H1 (cell line): ENCODE measurements around the gene RBSN. TPM values are rescaled to one million over a fixed set of nuclear protein-coding genes. Genes with fewer than 3 reads are reported as not detected.

ENCODE experiments used
- CTCF ChIA-PET: fragments of 300-600 bp; sonication (Branson Sonifier 250); formaldehyde crosslinking; loops from one replicate; lab custom pipeline; 2021; ENCODE audit not compliant: partially characterized antibody; lab: Charles Lee
- POLR2A ChIA-PET: fragments of 300-600 bp; sonication (Branson Sonifier 250); formaldehyde crosslinking; loops from one replicate; lab custom pipeline; 2021; ENCODE audit warnings: inconsistent platforms; ENCODE audit not compliant: partially characterized antibody; lab: Charles Lee
- DNase-seq, 2 experiments: peaks; one replicate each; pipeline versions ENCODE4 v3.0.0 to v3.0.0-alpha.2; 2010 to 2022; ENCODE audit warnings: low spot score in 2 of 2, low read depth in 1 of 2, mixed read lengths in 1 of 2
- FAIRE-seq: peaks from 2 replicates; lab custom pipeline; 2011; peaks lifted over from hg19 to GRCh38; lab: Jason Lieb, UNC
- H2AFZ ChIP-seq: 2 replicates; pipeline ENCODE4 v1.8.1; 2012; ENCODE audit warnings: low read length, inconsistent platforms
- H2AK5ac ChIP-seq: 2 replicates; pipeline ENCODE4 v1.6.1; 2013; ENCODE audit warnings: low read depth, low read length
- H2BK120ac ChIP-seq: replicated peaks from 2 replicates; pipeline ENCODE3; 2013; ENCODE audit warnings: low read depth, low read length, inconsistent platforms
- H2BK12ac ChIP-seq: 2 replicates; pipeline ENCODE4 v1.6.1; 2013; ENCODE audit warnings: low read depth, low read length
- H2BK15ac ChIP-seq: 2 replicates; pipeline ENCODE4 v1.6.1; 2013; ENCODE audit warnings: low read length
- H2BK20ac ChIP-seq: 2 replicates; pipeline ENCODE4 v1.6.1; 2013; ENCODE audit warnings: low read length
- H2BK5ac ChIP-seq: 2 replicates; pipeline ENCODE4 v1.6.1; 2013; ENCODE audit warnings: low read depth, low read length
- H3K14ac ChIP-seq: 2 replicates; pipeline ENCODE4 v1.6.1; 2013; ENCODE audit warnings: inconsistent platforms; ENCODE audit not compliant: insufficient read length
- H3K18ac ChIP-seq: 2 replicates; pipeline ENCODE4 v1.6.1; 2013; ENCODE audit warnings: low read length; ENCODE audit errors: extremely low read depth
- H3K23ac ChIP-seq: 2 replicates; pipeline ENCODE4 v1.6.1; 2013; ENCODE audit warnings: inconsistent platforms; ENCODE audit not compliant: insufficient read length
- H3K23me2 ChIP-seq: 2 replicates; pipeline ENCODE4 v1.6.1; 2013; ENCODE audit warnings: low read depth, low read length
- H3K27ac ChIP-seq: 2 replicates; pipeline ENCODE4 v1.6.1; 2011; ENCODE audit warnings: low read depth, low read length, inconsistent platforms
- H3K27me3 ChIP-seq, 4 experiments: replicated peaks in 1 of 4; 1 replicate in 1 of 4; 2 replicates in 3 of 4; pipeline versions ENCODE4 v1.6.1 to v1.8.1; 2011 to 2013; ENCODE audit warnings: low read length in 3 of 4, mild to moderate bottlenecking in 3 of 4, inconsistent platforms in 2 of 4, mixed read lengths in 2 of 4, moderate library complexity in 1 of 4; ENCODE audit not compliant: control insufficient read depth in 3 of 4, insufficient read depth in 3 of 4; ENCODE audit errors: extremely low read depth in 1 of 4
- H3K36me3 ChIP-seq, 4 experiments: 2 replicates each; pipeline versions ENCODE4 v1.6.1 to v1.8.1; 2011 to 2013; ENCODE audit warnings: mild to moderate bottlenecking in 4 of 4, low read length in 3 of 4, moderate library complexity in 2 of 4, control low read depth in 1 of 4, inconsistent platforms in 1 of 4; ENCODE audit not compliant: insufficient read depth in 4 of 4, control insufficient read depth in 2 of 4
- H3K4ac ChIP-seq: replicated peaks from 2 replicates; pipeline ENCODE3; 2013; ENCODE audit warnings: low read length, low read depth, mixed read lengths, inconsistent platforms; ENCODE audit not compliant: insufficient read length
- H3K4me1 ChIP-seq, 4 experiments: replicated peaks in 1 of 4; 1 replicate in 1 of 4; 2 replicates in 3 of 4; pipeline versions ENCODE4 v1.6.1 to v1.8.1; 2011 to 2013; ENCODE audit warnings: low read length in 3 of 4, inconsistent platforms in 2 of 4, mixed read lengths in 1 of 4; ENCODE audit not compliant: insufficient read depth in 4 of 4, control insufficient read depth in 3 of 4
- H3K4me2 ChIP-seq, 2 experiments: 2 replicates each; pipeline versions ENCODE4 v1.6.1 to v1.8.1; 2011 to 2013; ENCODE audit warnings: low read depth in 2 of 2, low read length in 2 of 2, control low read depth in 1 of 2, inconsistent platforms in 1 of 2, mild to moderate bottlenecking in 1 of 2; ENCODE audit not compliant: insufficient read depth in 1 of 2
- H3K4me3 ChIP-seq, 4 experiments: fragments of 200-600, 300-600 bp in 1 of 4; sonication (generic), shearing (Covaris generic), sonication (Bioruptor Twin) in 1 of 4; 2 replicates each; pipeline versions ENCODE4 v1.5.1 to v1.8.1; 2011 to 2016; ENCODE audit warnings: low read length in 4 of 4, low read depth in 3 of 4, control low read depth in 2 of 4, inconsistent platforms in 2 of 4, mild to moderate bottlenecking in 2 of 4, mixed read lengths in 1 of 4, moderate library complexity in 1 of 4; ENCODE audit not compliant: insufficient read depth in 2 of 4; ENCODE audit errors: extremely low read depth in 1 of 4
- H3K56ac ChIP-seq: replicated peaks from 2 replicates; pipeline ENCODE3; 2013; ENCODE audit warnings: low read depth, mild to moderate bottlenecking, mixed read lengths, low read length, inconsistent platforms; ENCODE audit not compliant: insufficient read length
- H3K79me1 ChIP-seq: 2 replicates; pipeline ENCODE4 v1.6.1; 2013; ENCODE audit warnings: low read depth, low read length, control low read depth
- H3K79me2 ChIP-seq, 2 experiments: 2 replicates each; pipeline versions ENCODE4 v1.6.1 to v1.8.1; 2012 to 2013; ENCODE audit warnings: low read length in 2 of 2, mild to moderate bottlenecking in 2 of 2, inconsistent platforms in 1 of 2; ENCODE audit not compliant: insufficient read depth in 2 of 2, control insufficient read depth in 1 of 2
- H3K9ac ChIP-seq, 4 experiments: replicated peaks in 1 of 4; 1 replicate in 1 of 4; 2 replicates in 3 of 4; pipeline versions ENCODE4 v1.6.1 to v1.8.1; 2011 to 2013; ENCODE audit warnings: low read depth in 3 of 4, low read length in 3 of 4, control low read depth in 2 of 4, mild to moderate bottlenecking in 2 of 4, moderate library complexity in 2 of 4, inconsistent platforms in 1 of 4; ENCODE audit errors: extremely low read depth in 1 of 4
- H3K9me3 ChIP-seq, 2 experiments: 2 replicates each; pipeline versions ENCODE4 v1.6.1 to v1.8.1; 2012 to 2013; ENCODE audit warnings: mild to moderate bottlenecking in 2 of 2, moderate library complexity in 2 of 2, control low read depth in 1 of 2, inconsistent platforms in 1 of 2, low read depth in 1 of 2, low read length in 1 of 2, mixed read lengths in 1 of 2; ENCODE audit not compliant: insufficient read depth in 2 of 2
- H4K20me1 ChIP-seq, 2 experiments: replicated peaks in 1 of 2; 2 replicates each; pipeline versions ENCODE3 to v1.8.1; 2011 to 2013; ENCODE audit warnings: inconsistent platforms in 2 of 2, low read length in 2 of 2, mild to moderate bottlenecking in 1 of 2; ENCODE audit not compliant: insufficient read depth in 2 of 2, control insufficient read depth in 1 of 2
- H4K5ac ChIP-seq: 2 replicates; pipeline ENCODE4 v1.6.1; 2013; ENCODE audit warnings: low read length, low read depth, mixed read lengths, inconsistent platforms; ENCODE audit not compliant: insufficient read length
- H4K8ac ChIP-seq: 2 replicates; pipeline ENCODE4 v1.8.0; 2013; ENCODE audit warnings: mild to moderate bottlenecking, moderate library complexity, low read length, inconsistent platforms; ENCODE audit not compliant: insufficient read depth; ENCODE audit errors: extremely low read depth
- H4K91ac ChIP-seq: replicated peaks from 2 replicates; pipeline ENCODE3; 2013; ENCODE audit warnings: low read length, mixed read lengths, inconsistent platforms; ENCODE audit not compliant: insufficient read length
- ATF2 ChIP-seq: IDR thresholded peaks from 2 replicates; pipeline ENCODE4 v1.6.1; 2012; ENCODE audit warnings: low read length, inconsistent platforms
- CTBP2 ChIP-seq: IDR thresholded peaks from 2 replicates; pipeline ENCODE4 v1.7.0; 2011; ENCODE audit warnings: borderline replicate concordance, mild to moderate bottlenecking, moderate library complexity, mixed read lengths, low read length; ENCODE audit not compliant: insufficient read depth, insufficient read length
- E2F6 ChIP-seq: IDR thresholded peaks from 2 replicates; pipeline ENCODE4 v1.6.1; 2012; ENCODE audit warnings: inconsistent platforms
- EGR1 ChIP-seq: IDR thresholded peaks from 2 replicates; pipeline ENCODE4 v1.6.1; 2011; ENCODE audit warnings: low read depth, low read length, borderline replicate concordance
- EZH2 ChIP-seq: fragments of 200-600 bp; sonication (generic); IDR thresholded peaks from 2 replicates; pipeline ENCODE4 v1.7.1; 2012; ENCODE audit warnings: low read depth, mild to moderate bottlenecking, moderate library complexity, low read length, inconsistent platforms; ENCODE audit not compliant: severe bottlenecking
- JUND ChIP-seq: IDR thresholded peaks from 2 replicates; pipeline ENCODE4 v1.6.1; 2011; ENCODE audit warnings: mild to moderate bottlenecking, improper control_type of control experiment, low read length
- NRF1 ChIP-seq: IDR thresholded peaks from 2 replicates; pipeline ENCODE4 v1.6.1; 2011; ENCODE audit warnings: mild to moderate bottlenecking, low read depth, low read length, improper control_type of control experiment
- POU5F1 ChIP-seq: IDR thresholded peaks from 2 replicates; pipeline ENCODE4 v1.6.1; 2011; ENCODE audit warnings: low read depth, mild to moderate bottlenecking, low read length, moderate library complexity
- SRF ChIP-seq: IDR thresholded peaks from 2 replicates; pipeline ENCODE4 v1.6.1; 2011; ENCODE audit warnings: mild to moderate bottlenecking, low read depth, low read length, moderate library complexity
- TAF7 ChIP-seq: optimal IDR thresholded peaks from 2 replicates; pipeline ENCODE3; 2011; ENCODE audit warnings: low read depth, mild to moderate bottlenecking, inconsistent platforms, low read length, moderate library complexity, borderline replicate concordance
- WGBS, 2 experiments: shearing (Covaris generic) in 1 of 2; methylation state at CpG; one replicate each; pipeline versions ENCODE4 v1.1.6 to v1.1.7; 2013 to 2015; ENCODE audit warnings: low lambda C conversion rate in 2 of 2, mixed read lengths in 2 of 2, inconsistent platforms in 1 of 2, low coverage in 1 of 2, missing lambda C conversion rate in 1 of 2; ENCODE audit not compliant: insufficient replicate concordance in 2 of 2, insufficient coverage in 1 of 2, insufficient read length in 1 of 2; ENCODE audit errors: extremely low coverage in 1 of 2, missing lambda C conversion rate in 1 of 2; 5-methylcytosine and 5-hydroxymethylcytosine counted together
- polyA plus RNA-seq, 7 experiments: library from polyadenylated mRNA; depleted of rRNA in 3 of 7; stranded (reverse) in 5 of 7; unstranded in 2 of 7; fragments of >200 nt in 5 of 7; fragments of 200-250 nt in 2 of 7; gene quantifications; 1 replicate in 5 of 7; 2 replicates in 1 of 7; 4 replicates in 1 of 7; pipeline versions ENCODE4 v1.2.1 to v1.2.3, GENCODE V29; 2011 to 2013; ENCODE audit warnings: missing spikeins in 2 of 7, mixed read lengths in 2 of 7
- total RNA-seq: library from RNA; stranded (reverse); fragmentation: NEBNext Ultra II Directional; extraction: Animal tissue kit (Norgen Biotek cat#: 25700); gene quantifications from 2 replicates; pipeline ENCODE4 v1.2.1, GENCODE V29; 2021

RBSN gene
- total and polyA plus RNA-seq, 2 of the 8 experiments (the other 6 are each of a cell fraction or from before 2014, with no cell fraction given) = 5.9 to 20.0 TPM

GRCh38 chr3:15081960-15082664 is 16.8 kb downstream of the RBSN start:
- H3K79me1 ChIP-seq = no peaks in the 10 kb centered on the region
- no peak overlapping the region for H3K4me3 ChIP-seq
- no peak overlapping the region for H2BK20ac ChIP-seq
- no peaks in the 10 kb centered on the region for H3K79me2 ChIP-seq
- H3K27ac ChIP-seq = no peak overlapping the region
- H2BK120ac ChIP-seq = no peak overlapping the region
- H4K5ac ChIP-seq = no peak overlapping the region
- H2AFZ ChIP-seq = no peak overlapping the region
- H3K9ac ChIP-seq = no peak overlapping the region
- H3K23me2 ChIP-seq = no peaks in the 10 kb centered on the region
- no peak overlapping the region for H2BK12ac ChIP-seq
- no peak overlapping the region for H2AK5ac ChIP-seq
- H4K91ac ChIP-seq = no peak overlapping the region
- 94% methylated on average over 13 of the region's 13 CpGs; no CpG with 5 or more reads in 1 of the 2 experiments for WGBS, 2 experiments
- ChIA-PET POLR2A (interaction anchor here (0.6 to 1.1 kb wide), 2 partner anchors 17 to 30 kb away, joined by 3 read pairs; partner anchors contain the start of gene RBSN), CTCF (no interaction called here)
- no peak overlapping the region for H2BK5ac ChIP-seq
- no peak overlapping the region for H3K4me2 ChIP-seq
- peaks cover 0 to 3% of the 10 kb centered on the region in 2 experiments for H4K20me1 ChIP-seq
- H3K56ac ChIP-seq = no peak overlapping the region
- H3K4me1 ChIP-seq = no peaks in the 10 kb centered on the region
- no peaks in the 10 kb centered on the region for H3K9me3 ChIP-seq
- H3K23ac ChIP-seq = no peak overlapping the region
- DNase-seq (no peak), FAIRE-seq (no peak)
- no peak overlapping the region for H2BK15ac ChIP-seq
- no peak overlapping the region for H3K18ac ChIP-seq
- no peak overlapping the region for H4K8ac ChIP-seq
- H3K14ac ChIP-seq = no peak overlapping the region
- H3K4ac ChIP-seq = no peak overlapping the region
- H3K27me3 ChIP-seq = no peaks in the 10 kb centered on the region
- peaks cover 4 to 40% (median 19%) of the 10 kb centered on the region in 4 experiments; a peak in 7 of 8 replicates for H3K36me3 ChIP-seq
- TF ChIP-seq CTBP2 = no peak
- no peak for TF ChIP-seq EZH2
- no peak for TF ChIP-seq SRF
- TF ChIP-seq JUND = no peak
- no peak for TF ChIP-seq E2F6
- TF ChIP-seq ATF2 = no peak
- TF ChIP-seq EGR1 = no peak
- TF ChIP-seq POU5F1 = no peak
- TF ChIP-seq TAF7 = no peak
- no peak for TF ChIP-seq NRF1
